HG02970 (cell line): Measurements from ENCODE around the gene PTPN4.

Experiments used
- ATAC-seq: cut with Tn5 transposase; IDR thresholded peaks from one replicate; pipeline ENCODE4 v1.9.1; 2021; ENCODE audit warnings: mild to moderate bottlenecking, moderate library complexity, moderate number of reproducible peaks; ENCODE audit not compliant: unreplicated experiment, low FRiP score

PTPN4 gene

DNA sequence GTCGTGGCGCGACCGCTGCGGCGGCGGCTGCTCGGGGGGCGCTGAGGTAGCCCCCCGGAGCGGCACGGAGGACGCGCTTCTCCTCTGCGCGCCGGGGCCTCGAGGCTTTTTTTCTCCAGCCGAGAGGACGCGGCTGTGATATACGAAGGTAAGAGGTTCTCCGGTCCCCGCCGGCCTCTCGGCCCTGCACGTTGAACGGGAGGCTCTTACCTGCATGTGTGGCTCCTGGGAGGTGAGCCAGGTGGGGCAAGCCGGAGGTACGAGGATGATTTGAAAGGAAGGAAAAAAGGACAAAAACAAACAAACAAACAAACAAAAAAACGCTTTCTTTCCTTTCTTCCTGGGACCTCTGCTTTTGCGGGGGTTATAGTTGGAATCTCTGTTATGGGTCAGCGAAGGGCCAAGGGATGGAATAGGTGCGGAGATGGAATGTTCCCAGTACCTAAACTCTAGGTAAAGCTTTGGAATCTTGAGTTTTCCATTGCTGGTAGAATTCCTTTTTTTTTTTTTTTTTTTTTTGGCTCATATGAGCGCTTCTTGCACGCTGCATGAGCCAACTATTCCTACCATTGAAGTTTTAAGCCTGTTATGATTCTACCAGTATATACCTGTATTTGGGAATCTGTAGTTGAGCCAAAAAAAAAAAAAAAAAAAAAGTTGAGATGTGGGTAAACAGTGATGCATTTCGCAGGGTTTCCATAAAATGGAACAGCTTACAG lies 674 bp downstream of the PTPN4 start:
- ATAC-seq: no peak

GRCh38 chr2:119760956-119761275 lies 1.2 kb downstream of the PTPN4 start:
- ATAC-seq: no peak

DNA sequence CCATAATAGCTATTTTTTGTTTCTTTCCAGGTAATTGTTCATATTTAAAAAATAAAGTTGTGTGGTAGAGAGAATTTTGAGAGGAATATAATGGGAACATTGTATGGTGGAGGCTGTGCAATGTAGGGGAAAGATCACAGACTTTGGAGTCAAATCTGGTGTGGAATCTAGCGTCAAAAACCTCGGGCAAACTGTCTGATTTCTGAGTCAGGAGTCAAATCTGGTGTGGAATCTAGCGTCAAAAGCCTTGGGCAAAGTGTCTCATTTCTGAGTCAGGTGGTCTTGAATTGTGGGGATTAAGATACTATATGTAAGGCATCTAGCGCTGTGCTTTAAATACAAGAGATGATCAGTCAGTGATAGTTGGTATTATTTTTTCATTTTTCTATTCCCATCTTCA lies 5.1 kb downstream of the PTPN4 start:
- ATAC-seq: no peak

GRCh38 chr2:119765433-119766002 lies 5.8 kb downstream of the PTPN4 start:
- no peak for ATAC-seq

GRCh38 chr2:119766944-119767343 lies 7.2 kb downstream of the PTPN4 start:
- no peak for ATAC-seq

GRCh38 chr2:119768742-119769141 lies 9.0 kb downstream of the PTPN4 start:
- no peak for ATAC-seq

GRCh38 chr2:119769645-119770044 lies 9.9 kb downstream of the PTPN4 start:
- no peak for ATAC-seq

DNA sequence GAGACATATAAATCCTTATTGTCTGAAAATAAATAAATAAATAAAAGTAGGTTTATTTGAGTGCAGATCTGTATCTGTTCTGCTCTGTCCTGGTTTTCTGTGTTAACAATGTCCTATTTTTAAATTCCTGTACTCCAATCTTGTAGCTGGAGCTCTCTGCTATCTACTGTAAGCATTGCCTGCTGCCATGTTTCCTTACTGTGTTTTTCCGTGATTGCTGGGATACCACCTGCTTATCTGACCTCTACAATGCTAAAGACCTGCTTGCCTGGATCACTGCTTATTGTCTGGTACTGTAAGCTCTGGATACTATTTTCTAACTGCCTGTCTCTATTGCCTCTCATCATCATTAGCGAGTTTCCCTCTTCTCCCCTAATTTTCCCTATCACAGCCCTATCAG lies 11.6 kb downstream of the PTPN4 start:
- ATAC-seq: no peak

- ATAC-seq: no peak
Measured at GRCh38 chr2:119772128-119772527, 12.4 kb downstream of the PTPN4 start.

- ATAC-seq: no peak
Measured at GRCh38 chr2:119772767-119773166, 13.0 kb downstream of the PTPN4 start.

DNA sequence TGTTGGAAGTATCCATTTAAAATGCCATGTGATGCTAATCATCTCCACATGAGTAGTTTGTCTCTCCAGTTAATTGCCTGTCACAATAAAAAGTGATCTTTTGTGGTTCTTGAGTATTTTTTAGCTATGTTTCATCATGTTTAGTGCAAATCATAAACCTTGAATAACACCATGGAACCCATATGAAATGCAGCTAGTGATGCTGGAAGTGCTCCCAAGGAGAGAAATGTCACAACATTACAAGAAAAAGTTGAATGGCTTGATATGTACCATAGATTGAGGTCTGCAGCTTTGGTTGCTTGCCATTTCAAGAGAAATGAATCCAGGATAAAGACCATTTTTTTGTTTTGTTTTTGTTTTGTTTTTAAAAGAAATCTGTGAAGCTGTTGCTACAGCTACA lies 14.3 kb downstream of the PTPN4 start:
- no peak for ATAC-seq

DNA sequence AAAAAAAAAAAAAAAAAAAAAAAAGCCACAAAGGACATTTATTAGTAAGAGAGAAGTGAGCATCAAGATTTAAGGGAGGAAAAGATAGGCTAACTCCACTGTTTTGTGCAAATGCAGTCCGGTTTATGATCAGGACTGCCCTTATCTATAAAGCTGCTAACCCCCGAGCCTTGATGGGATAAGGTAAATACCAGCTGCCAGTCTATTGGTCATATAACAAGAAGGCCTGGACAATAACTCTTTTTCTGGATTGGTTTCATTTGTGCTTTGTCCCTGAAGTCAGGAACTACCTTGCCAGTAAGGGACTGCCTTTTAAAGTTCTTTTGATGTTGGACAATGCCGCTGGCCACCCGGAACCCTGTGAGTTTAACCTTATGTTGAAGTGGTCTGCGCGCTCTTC lies 15.4 kb downstream of the PTPN4 start:
- no peak for ATAC-seq

DNA sequence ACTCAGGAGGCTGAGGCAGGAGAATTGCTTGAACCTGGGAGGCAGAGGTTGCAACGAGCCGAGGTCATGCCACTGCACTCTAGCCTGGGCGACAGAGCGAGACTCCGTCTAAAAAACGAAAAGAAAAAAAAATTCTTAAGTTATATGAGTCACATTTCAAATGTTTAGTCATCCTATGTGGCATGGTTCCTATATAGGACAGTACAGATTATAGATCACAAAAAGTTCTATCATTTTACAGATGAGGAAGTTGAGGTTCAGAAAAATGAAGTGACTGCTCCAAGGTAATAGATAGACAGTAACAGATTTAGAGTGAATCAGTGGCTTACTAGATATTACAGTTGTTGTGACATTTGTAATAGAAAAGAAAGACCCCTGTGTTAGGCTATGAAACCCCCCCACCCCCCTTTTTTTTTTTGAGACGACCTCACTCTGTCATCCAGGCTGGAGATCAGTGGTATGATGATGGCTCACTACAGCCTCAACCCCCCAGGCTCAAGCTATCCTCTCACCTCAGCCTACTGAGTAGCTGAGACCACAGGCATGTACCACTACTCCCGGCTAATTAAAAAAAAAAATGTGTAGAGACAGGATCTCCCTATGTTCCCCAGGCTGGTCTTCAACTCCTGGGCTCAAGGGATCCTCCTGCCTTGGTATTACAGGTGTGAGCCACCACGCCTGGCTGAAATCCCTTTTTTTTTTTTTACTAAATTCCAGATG lies 22.7 kb downstream of the PTPN4 start:
- no peak for ATAC-seq

DNA sequence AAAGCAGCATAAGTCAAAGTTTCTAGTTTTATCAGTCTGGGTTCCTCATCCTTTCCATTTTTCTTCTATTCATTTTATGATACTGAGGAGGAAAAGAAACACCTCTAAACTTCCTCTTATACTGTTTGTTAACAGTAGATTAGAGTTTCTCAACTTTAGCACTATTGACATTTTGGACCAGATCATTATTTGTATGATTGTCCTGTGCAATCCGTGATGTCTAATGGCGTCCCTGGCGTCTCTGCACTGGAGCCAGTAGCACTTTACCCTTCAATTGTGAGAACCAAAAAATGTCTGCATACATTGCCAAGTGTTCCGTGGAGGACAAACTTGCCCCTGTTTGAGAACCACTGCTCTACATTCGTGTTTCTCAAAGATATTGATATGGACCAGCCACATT lies 25.2 kb downstream of the PTPN4 start:
- ATAC-seq: no peak

GRCh38 chr2:119786295-119786694 lies 26.6 kb downstream of the PTPN4 start:
- ATAC-seq: no peak

DNA sequence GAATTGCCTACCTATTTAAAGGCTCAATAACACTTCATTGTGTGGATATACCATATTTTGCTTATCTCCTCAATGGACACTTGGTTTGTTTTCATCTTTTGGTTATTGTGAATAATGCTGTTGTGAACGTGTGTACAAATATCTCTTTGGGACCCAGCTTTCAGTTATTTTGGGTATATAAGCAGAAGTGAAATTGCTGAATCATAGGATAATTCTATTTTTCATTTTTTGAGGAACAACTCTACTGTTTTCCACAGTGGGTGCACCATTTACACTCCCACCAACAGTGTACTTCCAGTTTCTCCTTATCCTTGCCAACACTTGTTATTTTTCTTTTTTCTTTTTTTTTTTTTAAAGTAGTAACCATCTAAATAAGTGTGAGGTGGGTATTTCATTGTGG lies 29.0 kb downstream of the PTPN4 start:
- ATAC-seq: no peak

DNA sequence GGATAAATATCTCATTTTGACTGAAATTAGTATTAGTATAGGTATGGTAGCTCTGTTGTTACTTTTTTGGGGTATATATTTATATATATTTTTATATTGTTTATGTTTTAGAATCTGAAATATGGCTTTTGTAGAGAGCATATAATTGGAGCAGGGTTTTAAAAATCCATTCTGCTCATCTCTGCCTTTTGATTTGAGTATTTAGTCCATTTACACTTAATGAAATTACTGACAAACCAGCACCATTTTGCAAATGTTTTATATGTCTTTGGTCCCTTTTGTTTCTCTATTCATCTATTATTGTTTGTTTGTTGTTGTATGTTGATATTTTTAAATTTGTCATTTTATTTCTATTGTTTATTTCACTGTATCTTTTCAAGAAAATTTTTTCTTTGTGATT lies 30.7 kb downstream of the PTPN4 start:
- no peak for ATAC-seq

DNA sequence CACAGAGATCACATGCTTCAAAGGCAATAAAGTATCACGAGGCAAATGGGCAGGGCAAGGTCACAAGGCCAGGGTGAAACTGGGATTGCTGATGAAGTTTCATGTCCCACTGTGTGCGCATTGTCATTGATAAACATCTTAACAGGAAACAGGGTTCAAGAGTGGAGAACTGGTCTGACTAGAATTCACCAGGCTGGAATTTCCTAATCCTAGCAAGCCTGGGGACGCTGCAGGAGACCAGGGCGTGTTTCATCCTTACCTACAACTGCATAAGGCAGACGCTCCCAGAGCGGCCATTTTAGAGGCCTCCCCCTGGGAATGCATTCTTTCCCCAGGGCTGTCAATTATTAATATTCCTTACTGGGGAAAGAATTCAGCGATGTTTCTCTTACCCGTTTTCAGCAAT lies 33.2 kb downstream of the PTPN4 start:
- ATAC-seq: no peak

DNA sequence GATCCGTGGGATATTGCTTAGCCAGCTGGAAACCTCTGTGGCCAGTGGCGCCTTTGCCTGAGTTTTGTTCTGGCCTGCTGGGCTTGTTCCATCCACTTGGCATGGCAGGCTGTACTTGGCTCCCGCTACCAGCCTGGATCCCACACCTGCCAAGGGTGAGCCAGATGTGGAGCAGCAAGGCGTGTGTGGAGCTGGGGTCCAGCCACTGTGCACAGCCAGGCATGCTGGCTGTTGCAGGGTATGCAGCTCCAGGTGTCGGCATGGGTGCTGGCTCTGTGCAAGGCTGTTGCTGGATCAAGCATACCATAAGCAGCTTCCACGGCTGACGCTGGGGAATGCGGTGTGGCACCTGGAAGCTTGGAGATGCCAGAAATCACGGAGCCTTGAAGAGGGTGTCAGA lies 34.5 kb downstream of the PTPN4 start:
- no peak for ATAC-seq

DNA sequence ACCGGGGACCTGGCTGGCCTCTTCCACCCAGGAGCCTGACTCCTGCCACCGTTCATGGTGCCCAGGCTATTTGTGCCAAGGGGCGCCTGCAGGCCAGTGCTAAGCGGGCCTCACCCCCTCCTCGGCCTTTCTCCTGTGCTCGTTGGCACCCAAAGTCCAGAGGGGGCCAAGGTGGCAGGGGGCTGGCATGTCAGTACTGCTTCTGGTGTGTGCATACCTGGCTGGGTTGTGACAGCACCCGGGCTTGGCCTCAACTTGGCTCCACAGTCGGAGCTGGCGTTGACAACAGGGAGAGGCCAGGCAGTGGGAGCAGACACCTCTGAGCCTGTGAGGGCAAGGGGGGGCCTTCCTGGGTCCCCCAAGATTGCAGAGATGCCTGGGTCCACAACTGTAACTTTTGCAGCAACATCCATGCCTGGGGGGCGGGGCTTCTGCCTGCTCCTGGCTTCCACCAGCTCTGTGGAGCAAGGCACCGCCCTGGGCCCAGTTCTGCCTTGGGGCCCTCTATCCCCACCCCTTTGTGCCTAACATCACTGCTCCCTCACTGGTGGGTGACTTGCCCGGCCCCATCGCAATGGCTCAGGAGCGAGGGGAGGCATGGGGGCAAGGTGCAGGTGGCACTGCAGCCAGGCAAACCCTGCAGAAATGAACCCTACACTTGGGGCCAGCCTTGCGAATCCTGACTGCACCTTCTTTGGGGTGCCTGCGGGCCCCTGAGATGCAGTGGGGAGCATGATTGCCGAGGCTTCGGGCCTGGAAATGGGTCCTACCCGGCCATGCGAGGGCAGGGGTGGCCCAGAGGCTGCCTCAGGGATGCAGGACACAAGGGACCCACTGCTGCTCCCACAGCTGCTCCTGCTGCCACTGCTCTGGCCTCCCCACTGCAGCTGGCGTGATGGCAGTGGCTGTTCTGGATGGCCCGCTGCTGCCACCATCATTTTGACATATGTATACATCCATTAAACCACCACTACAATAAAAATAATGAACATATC lies 35.9 kb downstream of the PTPN4 start:
- no peak for ATAC-seq

- ATAC-seq: no peak
Measured at GRCh38 chr2:119800376-119800902, 40.7 kb downstream of the PTPN4 start.
